ENCODE measurements around the gene ENDOG.

The ENDOG gene

DNA sequence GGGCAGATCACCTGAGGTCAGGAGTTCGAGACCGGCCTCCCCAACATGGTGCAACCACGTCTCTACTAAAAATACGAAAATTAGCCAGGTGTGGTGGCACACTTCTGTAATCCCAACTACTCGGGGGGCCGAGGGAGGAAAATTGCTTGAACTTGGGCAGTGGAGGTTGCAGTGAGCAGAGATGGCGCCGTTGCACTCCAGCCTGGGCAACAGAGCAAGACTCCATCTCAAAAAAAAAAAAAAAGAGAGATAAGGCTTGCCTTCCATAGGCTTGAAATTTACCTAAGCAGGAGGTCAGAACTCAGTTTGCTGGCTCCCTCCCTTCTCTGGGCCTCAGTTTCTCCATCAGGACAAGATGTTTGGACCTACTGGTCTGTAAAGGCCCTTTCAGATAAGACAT lies 10.0 kb downstream of the ENDOG start:
- H3K9ac ChIP-seq (ENCODE audit: low read depth in 1 of 2, low read length in 2 of 2) = no peak overlapping the region
- H3K4me3 ChIP-seq (ENCODE audit: low read depth in 1 of 2, low read length in 2 of 2) = peak overlapping the region in 1 of 2 donors; percentile 92
- no peaks in the 10 kb centered on the region for H3K27me3 ChIP-seq (ENCODE audit: control insufficient read depth in 1 of 2, insufficient read depth in 2 of 2, low read length in 2 of 2)
- no peaks in the 10 kb centered on the region for H3K9me3 ChIP-seq (ENCODE audit: control insufficient read depth in 1 of 2, low read length in 2 of 2)
- peaks cover 9 to 42% of the 10 kb centered on the region in 2 donors for H3K36me3 ChIP-seq (ENCODE audit: control insufficient read depth in 1 of 2, insufficient read depth in 2 of 2, low read length in 2 of 2)
- peaks cover 4 to 16% of the 10 kb centered on the region in 2 donors for H3K4me1 ChIP-seq (ENCODE audit: control insufficient read depth in 1 of 2, insufficient read depth in 2 of 2, low read length in 2 of 2)
- H3K27ac ChIP-seq (ENCODE audit: low read depth, low read length) = no peak overlapping the region

GRCh38 chr9:128828719-128829452 lies 10.6 kb downstream of the ENDOG start:
- H3K4me3 ChIP-seq (ENCODE audit: low read depth in 1 of 2, low read length in 2 of 2) = peak overlapping the region; percentile 91 to 92
- H3K36me3 ChIP-seq (ENCODE audit: control insufficient read depth in 1 of 2, insufficient read depth in 2 of 2, low read length in 2 of 2) = peaks cover 9 to 36% of the 10 kb centered on the region in 2 donors
- no peaks in the 10 kb centered on the region for H3K9me3 ChIP-seq (ENCODE audit: control insufficient read depth in 1 of 2, low read length in 2 of 2)
- no peak overlapping the region for H3K27ac ChIP-seq (ENCODE audit: low read depth, low read length)
- peaks cover 4 to 16% of the 10 kb centered on the region in 2 donors for H3K4me1 ChIP-seq (ENCODE audit: control insufficient read depth in 1 of 2, insufficient read depth in 2 of 2, low read length in 2 of 2)
- no peaks in the 10 kb centered on the region for H3K27me3 ChIP-seq (ENCODE audit: control insufficient read depth in 1 of 2, insufficient read depth in 2 of 2, low read length in 2 of 2)
- H3K9ac ChIP-seq (ENCODE audit: low read depth in 1 of 2, low read length in 2 of 2) = peak overlapping the region; percentile 70 to 76

GRCh38 chr9:128829477-128830251 lies 11.4 kb downstream of the ENDOG start, which contains the start of gene SPOUT1:
Gene SPOUT1, minus strand, starts transcription at chr9:128829794. Its CDS starts 14 bp downstream, at chr9:128829780.
- Histone ChIP-seq H3K9ac (ENCODE audit: low read depth in 1 of 2, low read length in 2 of 2) (peak within 1 kb of the TSS; percentile 70 to 76), H3K27ac (ENCODE audit: low read depth, low read length) (no peak within 1 kb of the TSS), H3K36me3 (ENCODE audit: control insufficient read depth in 1 of 2, insufficient read depth in 2 of 2, low read length in 2 of 2) (peaks cover 9 to 29% of the 10 kb centered on the region in 2 donors)

DNA sequence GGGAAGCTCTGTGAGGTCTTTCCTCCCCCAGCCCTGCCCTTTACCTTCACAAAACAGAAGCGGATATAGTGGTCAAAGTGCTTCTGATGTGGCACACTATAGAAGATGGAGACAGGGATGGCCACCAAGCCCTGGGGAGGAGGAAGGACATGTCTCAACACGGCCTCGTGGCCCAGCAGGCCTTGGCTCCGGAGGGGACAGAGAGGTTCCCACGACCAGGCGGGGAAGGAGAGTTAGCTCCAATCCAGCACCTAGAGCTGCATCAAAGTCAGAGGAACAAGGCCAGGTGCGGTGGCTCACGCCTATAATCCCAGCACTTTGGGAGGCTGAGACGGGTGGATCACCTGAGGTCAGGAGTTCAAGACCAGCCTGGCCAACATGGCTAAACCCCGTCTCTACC lies 15.4 kb downstream of the ENDOG start:
- Histone ChIP-seq H3K4me1 (ENCODE audit: control insufficient read depth in 1 of 2, insufficient read depth in 2 of 2, low read length in 2 of 2) (peaks cover 4 to 10% of the 10 kb centered on the region in 2 donors), H3K4me3 (ENCODE audit: low read depth in 1 of 2, low read length in 2 of 2) (no peak overlapping the region), H3K9ac (ENCODE audit: low read depth in 1 of 2, low read length in 2 of 2) (no peak overlapping the region), H3K27ac (ENCODE audit: low read depth, low read length) (no peak overlapping the region), H3K27me3 (ENCODE audit: control insufficient read depth in 1 of 2, insufficient read depth in 2 of 2, low read length in 2 of 2) (no peaks in the 10 kb centered on the region), H3K36me3 (ENCODE audit: control insufficient read depth in 1 of 2, insufficient read depth in 2 of 2, low read length in 2 of 2) (peaks cover 0 to 10% of the 10 kb centered on the region in 2 donors), H3K9me3 (ENCODE audit: control insufficient read depth in 1 of 2, low read length in 2 of 2) (no peaks in the 10 kb centered on the region)

More at GRCh38 chr9:128829477-128830251, 11.4 kb downstream of the ENDOG start, which contains the start of gene SPOUT1:
- peaks cover 4 to 16% of the 10 kb centered on the region in 2 donors for H3K4me1 ChIP-seq (ENCODE audit: control insufficient read depth in 1 of 2, insufficient read depth in 2 of 2, low read length in 2 of 2)
- peak within 1 kb of the TSS; percentile 91 to 92 for H3K4me3 ChIP-seq (ENCODE audit: low read depth in 1 of 2, low read length in 2 of 2)
- no peaks in the 10 kb centered on the region for H3K9me3 ChIP-seq (ENCODE audit: control insufficient read depth in 1 of 2, low read length in 2 of 2)
- H3K27me3 ChIP-seq (ENCODE audit: control insufficient read depth in 1 of 2, insufficient read depth in 2 of 2, low read length in 2 of 2) = no peaks in the 10 kb centered on the region

DNA sequence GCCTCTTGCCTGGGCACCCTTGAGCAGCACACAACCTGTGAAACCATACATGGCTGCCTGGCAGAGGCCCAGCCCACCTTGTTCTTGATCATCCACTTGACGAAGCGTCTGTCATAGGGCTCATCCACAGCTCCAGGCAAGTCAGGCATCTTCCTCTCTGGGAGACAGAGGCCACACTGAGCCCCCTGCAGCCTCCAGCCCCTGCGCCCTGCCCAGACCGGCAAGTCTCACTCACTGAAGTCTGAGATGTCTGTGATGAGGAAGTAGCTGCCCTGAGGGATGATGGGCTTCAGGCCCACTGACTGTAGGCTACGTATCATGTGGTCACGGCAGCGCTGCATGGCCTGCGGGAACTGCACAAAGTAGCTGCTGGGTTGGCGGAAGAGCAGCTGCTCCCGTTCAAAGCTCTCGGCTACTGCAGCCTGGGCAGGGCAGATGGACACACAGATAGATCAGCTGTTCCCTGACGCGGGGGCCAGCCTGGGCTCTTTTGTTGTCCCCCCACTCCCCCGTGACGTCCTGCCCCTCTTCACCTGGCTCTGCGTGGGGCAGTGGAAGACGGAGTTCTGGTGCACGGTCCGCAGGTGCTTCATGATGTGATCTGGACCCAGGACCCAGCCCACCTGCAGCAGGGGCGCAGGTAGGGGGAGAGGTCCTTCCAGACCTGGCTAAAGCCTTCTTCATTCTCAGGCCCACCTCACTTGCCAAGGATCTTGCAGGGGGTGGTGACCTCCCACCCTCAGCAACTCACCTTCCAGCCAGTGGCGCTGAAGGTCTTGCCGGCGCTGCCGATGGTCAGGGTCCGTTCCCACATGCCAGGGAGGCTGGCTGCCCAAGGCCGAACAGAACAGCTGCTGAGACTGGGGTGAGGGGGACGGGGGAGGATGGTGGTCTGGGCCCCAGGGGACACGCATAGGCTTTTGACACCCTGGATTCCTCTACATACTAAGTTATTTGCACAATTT lies 17.2 kb downstream of the ENDOG start:
- Histone ChIP-seq H3K9ac (ENCODE audit: low read depth in 1 of 2, low read length in 2 of 2) (no peak overlapping the region), H3K9me3 (ENCODE audit: control insufficient read depth in 1 of 2, low read length in 2 of 2) (no peaks in the 10 kb centered on the region), H3K4me3 (ENCODE audit: low read depth in 1 of 2, low read length in 2 of 2) (no peak overlapping the region), H3K27me3 (ENCODE audit: control insufficient read depth in 1 of 2, insufficient read depth in 2 of 2, low read length in 2 of 2) (no peaks in the 10 kb centered on the region), H3K27ac (ENCODE audit: low read depth, low read length) (no peak overlapping the region), H3K4me1 (ENCODE audit: control insufficient read depth in 1 of 2, insufficient read depth in 2 of 2, low read length in 2 of 2) (no peaks in the 10 kb centered on the region), H3K36me3 (ENCODE audit: control insufficient read depth in 1 of 2, insufficient read depth in 2 of 2, low read length in 2 of 2) (peaks cover 0 to 10% of the 10 kb centered on the region in 2 donors)

DNA sequence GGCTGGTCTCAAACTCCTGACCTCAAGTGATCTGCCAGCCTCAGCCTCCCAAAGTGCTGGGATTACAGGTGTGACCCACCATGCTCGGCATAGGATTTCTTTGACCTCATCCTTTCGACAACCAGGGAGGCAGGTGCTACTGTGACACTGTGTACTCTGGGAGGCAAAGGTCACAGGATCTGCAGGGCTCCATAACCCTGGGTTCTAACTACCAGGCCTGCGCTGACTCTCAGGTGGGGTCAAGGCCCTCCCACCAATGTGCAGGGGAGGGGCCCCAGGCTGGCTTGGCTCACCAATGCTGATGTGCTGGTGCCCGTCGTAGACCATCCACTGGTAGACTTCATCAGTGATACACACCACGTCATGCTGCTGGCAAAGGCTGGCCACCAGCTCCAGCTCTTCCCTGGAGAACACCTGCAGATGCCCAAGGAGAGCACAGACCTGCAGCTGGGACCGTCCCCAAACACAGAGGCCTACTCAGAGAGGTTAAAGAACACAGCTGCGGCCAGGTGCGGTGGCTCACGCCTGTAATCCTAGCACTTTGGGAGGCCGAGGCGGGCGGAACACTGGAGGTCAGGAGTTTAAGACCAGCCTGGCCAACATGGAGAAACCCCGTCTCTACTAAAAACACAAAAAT lies 18.3 kb downstream of the ENDOG start:
- Histone ChIP-seq H3K27me3 (ENCODE audit: control insufficient read depth in 1 of 2, insufficient read depth in 2 of 2, low read length in 2 of 2) (no peaks in the 10 kb centered on the region), H3K27ac (ENCODE audit: low read depth, low read length) (no peak overlapping the region), H3K4me1 (ENCODE audit: control insufficient read depth in 1 of 2, insufficient read depth in 2 of 2, low read length in 2 of 2) (no peaks in the 10 kb centered on the region), H3K9ac (ENCODE audit: low read depth in 1 of 2, low read length in 2 of 2) (no peak overlapping the region), H3K36me3 (ENCODE audit: control insufficient read depth in 1 of 2, insufficient read depth in 2 of 2, low read length in 2 of 2) (peaks cover 0 to 10% of the 10 kb centered on the region in 2 donors), H3K4me3 (ENCODE audit: low read depth in 1 of 2, low read length in 2 of 2) (no peak overlapping the region), H3K9me3 (ENCODE audit: control insufficient read depth in 1 of 2, low read length in 2 of 2) (no peaks in the 10 kb centered on the region)

- Histone ChIP-seq H3K27me3 (ENCODE audit: control insufficient read depth in 1 of 2, insufficient read depth in 2 of 2, low read length in 2 of 2) (no peaks in the 10 kb centered on the region), H3K4me1 (ENCODE audit: control insufficient read depth in 1 of 2, insufficient read depth in 2 of 2, low read length in 2 of 2) (no peaks in the 10 kb centered on the region), H3K9me3 (ENCODE audit: control insufficient read depth in 1 of 2, low read length in 2 of 2) (no peaks in the 10 kb centered on the region), H3K27ac (ENCODE audit: low read depth, low read length) (no peak overlapping the region), H3K9ac (ENCODE audit: low read depth in 1 of 2, low read length in 2 of 2) (no peak overlapping the region), H3K4me3 (ENCODE audit: low read depth in 1 of 2, low read length in 2 of 2) (no peak overlapping the region), H3K36me3 (ENCODE audit: control insufficient read depth in 1 of 2, insufficient read depth in 2 of 2, low read length in 2 of 2) (peaks cover 0 to 6% of the 10 kb centered on the region in 2 donors)
Observed at GRCh38 chr9:128838338-128838737, 20.0 kb downstream of the ENDOG start.

- no peak overlapping the region for H3K27ac ChIP-seq (ENCODE audit: low read depth, low read length)
- peaks cover 0 to 3% of the 10 kb centered on the region in 2 donors for H3K36me3 ChIP-seq (ENCODE audit: control insufficient read depth in 1 of 2, insufficient read depth in 2 of 2, low read length in 2 of 2)
- H3K4me1 ChIP-seq (ENCODE audit: control insufficient read depth in 1 of 2, insufficient read depth in 2 of 2, low read length in 2 of 2) = no peaks in the 10 kb centered on the region
- H3K9ac ChIP-seq (ENCODE audit: low read depth in 1 of 2, low read length in 2 of 2) = no peak overlapping the region
- no peaks in the 10 kb centered on the region for H3K9me3 ChIP-seq (ENCODE audit: control insufficient read depth in 1 of 2, low read length in 2 of 2)
- H3K4me3 ChIP-seq (ENCODE audit: low read depth in 1 of 2, low read length in 2 of 2) = no peak overlapping the region
- no peaks in the 10 kb centered on the region for H3K27me3 ChIP-seq (ENCODE audit: control insufficient read depth in 1 of 2, insufficient read depth in 2 of 2, low read length in 2 of 2)
Observed at GRCh38 chr9:128840524-128840923, 22.2 kb downstream of the ENDOG start.

DNA sequence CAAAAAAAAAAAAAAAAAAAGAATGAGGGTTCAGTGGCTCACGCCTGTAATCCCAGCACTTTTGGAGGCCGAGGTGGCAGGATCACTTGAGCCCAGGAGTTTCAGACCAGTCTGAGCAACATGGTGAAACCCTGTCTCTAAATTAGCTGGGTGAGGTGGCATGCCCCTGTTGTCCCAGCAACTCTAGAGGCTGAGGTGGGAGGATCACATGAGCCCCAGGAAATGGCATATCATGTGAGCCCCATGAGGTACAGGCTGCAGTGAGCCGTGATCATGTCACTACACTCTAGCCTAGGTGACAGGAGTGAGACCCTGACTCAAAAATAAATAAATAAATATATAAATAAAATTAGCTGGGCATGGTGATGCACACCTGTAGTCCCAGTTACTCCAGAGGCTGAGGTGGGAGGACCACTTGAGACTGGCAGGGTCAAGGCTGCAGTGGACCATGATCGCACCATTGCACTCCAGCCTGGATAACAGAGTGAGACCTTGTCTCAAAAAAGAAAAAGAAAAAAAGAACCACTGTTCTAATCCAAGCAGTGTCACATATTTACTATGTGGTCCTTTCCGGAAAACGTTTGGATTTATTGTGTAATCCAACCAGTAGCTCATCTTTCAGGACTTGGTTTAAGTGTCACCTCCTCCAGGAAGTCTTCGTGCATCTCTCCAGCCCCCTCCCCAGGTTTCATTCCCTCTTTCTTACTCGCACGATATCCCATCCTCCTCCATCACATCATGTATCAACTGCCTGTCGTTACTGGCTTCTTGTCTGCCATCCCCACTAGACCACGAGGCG lies 23.6 kb downstream of the ENDOG start:
- no peaks in the 10 kb centered on the region for H3K27me3 ChIP-seq (ENCODE audit: control insufficient read depth in 1 of 2, insufficient read depth in 2 of 2, low read length in 2 of 2)
- H3K4me3 ChIP-seq (ENCODE audit: low read depth in 1 of 2, low read length in 2 of 2) = no peak overlapping the region
- H3K27ac ChIP-seq (ENCODE audit: low read depth, low read length) = no peak overlapping the region
- no peaks in the 10 kb centered on the region for H3K9me3 ChIP-seq (ENCODE audit: control insufficient read depth in 1 of 2, low read length in 2 of 2)
- H3K4me1 ChIP-seq (ENCODE audit: control insufficient read depth in 1 of 2, insufficient read depth in 2 of 2, low read length in 2 of 2) = no peaks in the 10 kb centered on the region
- peaks cover 0 to 3% of the 10 kb centered on the region in 2 donors for H3K36me3 ChIP-seq (ENCODE audit: control insufficient read depth in 1 of 2, insufficient read depth in 2 of 2, low read length in 2 of 2)
- no peak overlapping the region for H3K9ac ChIP-seq (ENCODE audit: low read depth in 1 of 2, low read length in 2 of 2)
